GM12864 (cell line): ENCODE data around the gene XIRP1.

Experiments used
- DNase-seq: peaks from one replicate; pipeline ENCODE4 v3.0.0-alpha.2; 2011; ENCODE audit warnings: low read depth
- H3K4me3 ChIP-seq: 2 replicates; pipeline ENCODE4 v1.5.1; 2011; ENCODE audit warnings: mild to moderate bottlenecking, low read depth, low read length, control low read depth
- CTCF ChIP-seq: IDR thresholded peaks from 2 replicates; pipeline ENCODE4 v1.5.1; 2011; ENCODE audit warnings: low read depth, mild to moderate bottlenecking, moderate library complexity, low read length, control low read depth, inconsistent platforms; ENCODE audit errors: missing control alignments

XIRP1 gene

DNA sequence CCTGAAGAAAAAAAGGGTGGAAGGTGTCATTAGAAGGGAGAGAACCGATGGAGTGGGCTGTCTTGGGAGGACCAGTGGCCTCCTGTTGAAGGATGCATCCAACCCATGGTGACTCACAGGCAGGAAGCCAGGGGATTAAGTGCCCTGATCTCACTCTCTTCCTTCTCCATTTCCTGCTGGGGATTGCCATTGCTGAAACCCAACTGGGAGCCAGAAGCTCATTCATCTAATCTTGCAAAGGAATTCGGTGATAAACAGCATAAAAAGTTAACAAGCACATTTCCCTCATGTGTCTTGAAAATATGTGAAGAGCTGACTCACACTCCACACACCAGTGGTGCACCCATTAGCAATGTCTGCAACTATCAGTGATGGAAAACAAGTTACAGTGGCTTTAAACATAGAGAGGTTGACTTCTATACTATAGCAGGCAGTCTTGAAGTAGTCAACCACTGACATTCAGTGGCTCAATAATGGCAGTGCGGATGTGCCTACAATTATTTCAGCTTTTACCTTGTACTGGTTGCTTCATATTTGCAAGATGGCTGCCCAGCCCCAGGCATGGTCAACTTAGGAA lies 26.2 kb downstream of the XIRP1 start:
- TF ChIP-seq CTCF, result no peak
- no peak for DNase-seq
- H3K4me3 ChIP-seq, result no peak overlapping the region

DNA sequence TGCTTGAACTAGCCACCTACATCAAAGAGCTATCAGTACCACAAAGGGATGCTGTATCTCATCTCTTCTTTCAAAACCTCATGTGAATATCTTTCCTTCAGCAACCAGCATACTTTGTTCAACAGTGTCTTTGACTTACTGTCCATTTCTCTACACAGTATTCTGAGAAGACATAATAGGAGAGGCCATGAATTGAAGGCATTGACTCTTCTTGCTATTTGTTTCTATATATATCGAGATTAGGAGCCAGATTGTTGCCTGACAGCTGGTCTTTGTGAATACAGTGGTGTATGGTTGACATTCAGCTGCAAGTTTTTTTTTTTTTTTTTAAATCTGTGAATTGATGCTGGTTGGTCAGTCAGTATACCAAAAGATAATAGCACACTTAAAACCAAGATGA lies 26.9 kb downstream of the XIRP1 start:
- no peak overlapping the region for H3K4me3 ChIP-seq
- DNase-seq, result no peak
- TF ChIP-seq CTCF, result no peak

- no peak for DNase-seq
- no peak overlapping the region for H3K4me3 ChIP-seq
- no peak for TF ChIP-seq CTCF
Measured at GRCh38 chr3:39164414-39164813, 28.0 kb downstream of the XIRP1 start.

- no peak overlapping the region for H3K4me3 ChIP-seq
- DNase-seq, result no peak
- no peak for TF ChIP-seq CTCF
Measured at GRCh38 chr3:39158148-39158715, 34.2 kb downstream of the XIRP1 start.

DNA sequence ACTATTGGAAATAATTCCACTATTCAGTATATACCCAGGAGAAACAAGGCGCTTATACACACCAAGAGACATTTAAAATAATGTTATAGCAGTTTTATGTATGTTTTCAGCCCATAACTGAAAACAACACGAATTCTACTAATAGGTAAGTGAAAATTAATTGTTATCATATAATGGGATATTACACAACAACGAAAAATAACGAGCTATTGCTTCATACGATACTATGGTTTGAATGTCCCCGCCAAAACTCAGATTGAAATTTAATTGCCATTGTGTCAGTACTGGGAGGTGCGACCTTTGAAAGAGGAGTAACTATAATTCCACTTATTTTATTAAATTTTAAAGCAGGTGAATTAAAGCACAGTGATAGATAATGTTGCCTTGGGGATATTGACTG lies 35.0 kb downstream of the XIRP1 start:
- no peak for DNase-seq
- no peak for TF ChIP-seq CTCF
- H3K4me3 ChIP-seq, result no peak overlapping the region

- no peak overlapping the region for H3K4me3 ChIP-seq
- no peak for TF ChIP-seq CTCF
- DNase-seq, result no peak
Measured at GRCh38 chr3:39156421-39156820, 36.0 kb downstream of the XIRP1 start.
